H1 (cell line): ENCODE measurements around the gene GPR157. TPM values are rescaled to one million over a fixed set of nuclear protein-coding genes. Genes with fewer than 3 reads are reported as not detected.

Experiments used
- CTCF ChIA-PET: fragments of 300-600 bp; sonication (Branson Sonifier 250); formaldehyde crosslinking; loops from one replicate; lab custom pipeline; 2021; ENCODE audit not compliant: partially characterized antibody; lab: Charles Lee
- POLR2A ChIA-PET: fragments of 300-600 bp; sonication (Branson Sonifier 250); formaldehyde crosslinking; loops from one replicate; lab custom pipeline; 2021; ENCODE audit warnings: inconsistent platforms; ENCODE audit not compliant: partially characterized antibody; lab: Charles Lee
- DNase-seq, 2 experiments: peaks; one replicate each; pipeline versions ENCODE4 v3.0.0 to v3.0.0-alpha.2; 2010 to 2022; ENCODE audit warnings: low spot score in 2 of 2, low read depth in 1 of 2, mixed read lengths in 1 of 2
- FAIRE-seq: peaks from 2 replicates; lab custom pipeline; 2011; peaks lifted over from hg19 to GRCh38; lab: Jason Lieb, UNC
- H2AFZ ChIP-seq: 2 replicates; pipeline ENCODE4 v1.8.1; 2012; ENCODE audit warnings: low read length, inconsistent platforms
- H2AK5ac ChIP-seq: 2 replicates; pipeline ENCODE4 v1.6.1; 2013; ENCODE audit warnings: low read depth, low read length
- H2BK120ac ChIP-seq: replicated peaks from 2 replicates; pipeline ENCODE3; 2013; ENCODE audit warnings: low read depth, low read length, inconsistent platforms
- H2BK12ac ChIP-seq: 2 replicates; pipeline ENCODE4 v1.6.1; 2013; ENCODE audit warnings: low read depth, low read length
- H2BK15ac ChIP-seq: 2 replicates; pipeline ENCODE4 v1.6.1; 2013; ENCODE audit warnings: low read length
- H2BK20ac ChIP-seq: 2 replicates; pipeline ENCODE4 v1.6.1; 2013; ENCODE audit warnings: low read length
- H2BK5ac ChIP-seq: 2 replicates; pipeline ENCODE4 v1.6.1; 2013; ENCODE audit warnings: low read depth, low read length
- H3K14ac ChIP-seq: 2 replicates; pipeline ENCODE4 v1.6.1; 2013; ENCODE audit warnings: inconsistent platforms; ENCODE audit not compliant: insufficient read length
- H3K18ac ChIP-seq: 2 replicates; pipeline ENCODE4 v1.6.1; 2013; ENCODE audit warnings: low read length; ENCODE audit errors: extremely low read depth
- H3K23ac ChIP-seq: 2 replicates; pipeline ENCODE4 v1.6.1; 2013; ENCODE audit warnings: inconsistent platforms; ENCODE audit not compliant: insufficient read length
- H3K23me2 ChIP-seq: 2 replicates; pipeline ENCODE4 v1.6.1; 2013; ENCODE audit warnings: low read depth, low read length
- H3K27ac ChIP-seq: 2 replicates; pipeline ENCODE4 v1.6.1; 2011; ENCODE audit warnings: low read depth, low read length, inconsistent platforms
- H3K27me3 ChIP-seq, 4 experiments: replicated peaks in 1 of 4; 1 replicate in 1 of 4; 2 replicates in 3 of 4; pipeline versions ENCODE4 v1.6.1 to v1.8.1; 2011 to 2013; ENCODE audit warnings: low read length in 3 of 4, mild to moderate bottlenecking in 3 of 4, inconsistent platforms in 2 of 4, mixed read lengths in 2 of 4, moderate library complexity in 1 of 4; ENCODE audit not compliant: control insufficient read depth in 3 of 4, insufficient read depth in 3 of 4; ENCODE audit errors: extremely low read depth in 1 of 4
- H3K36me3 ChIP-seq, 4 experiments: 2 replicates each; pipeline versions ENCODE4 v1.6.1 to v1.8.1; 2011 to 2013; ENCODE audit warnings: mild to moderate bottlenecking in 4 of 4, low read length in 3 of 4, moderate library complexity in 2 of 4, control low read depth in 1 of 4, inconsistent platforms in 1 of 4; ENCODE audit not compliant: insufficient read depth in 4 of 4, control insufficient read depth in 2 of 4
- H3K4ac ChIP-seq: replicated peaks from 2 replicates; pipeline ENCODE3; 2013; ENCODE audit warnings: low read length, low read depth, mixed read lengths, inconsistent platforms; ENCODE audit not compliant: insufficient read length
- H3K4me1 ChIP-seq, 4 experiments: replicated peaks in 1 of 4; 1 replicate in 1 of 4; 2 replicates in 3 of 4; pipeline versions ENCODE4 v1.6.1 to v1.8.1; 2011 to 2013; ENCODE audit warnings: low read length in 3 of 4, inconsistent platforms in 2 of 4, mixed read lengths in 1 of 4; ENCODE audit not compliant: insufficient read depth in 4 of 4, control insufficient read depth in 3 of 4
- H3K4me2 ChIP-seq, 2 experiments: 2 replicates each; pipeline versions ENCODE4 v1.6.1 to v1.8.1; 2011 to 2013; ENCODE audit warnings: low read depth in 2 of 2, low read length in 2 of 2, control low read depth in 1 of 2, inconsistent platforms in 1 of 2, mild to moderate bottlenecking in 1 of 2; ENCODE audit not compliant: insufficient read depth in 1 of 2
- H3K4me3 ChIP-seq, 4 experiments: fragments of 200-600, 300-600 bp in 1 of 4; sonication (generic), shearing (Covaris generic), sonication (Bioruptor Twin) in 1 of 4; 2 replicates each; pipeline versions ENCODE4 v1.5.1 to v1.8.1; 2011 to 2016; ENCODE audit warnings: low read length in 4 of 4, low read depth in 3 of 4, control low read depth in 2 of 4, inconsistent platforms in 2 of 4, mild to moderate bottlenecking in 2 of 4, mixed read lengths in 1 of 4, moderate library complexity in 1 of 4; ENCODE audit not compliant: insufficient read depth in 2 of 4; ENCODE audit errors: extremely low read depth in 1 of 4
- H3K56ac ChIP-seq: replicated peaks from 2 replicates; pipeline ENCODE3; 2013; ENCODE audit warnings: low read depth, mild to moderate bottlenecking, mixed read lengths, low read length, inconsistent platforms; ENCODE audit not compliant: insufficient read length
- H3K79me1 ChIP-seq: 2 replicates; pipeline ENCODE4 v1.6.1; 2013; ENCODE audit warnings: low read depth, low read length, control low read depth
- H3K79me2 ChIP-seq, 2 experiments: 2 replicates each; pipeline versions ENCODE4 v1.6.1 to v1.8.1; 2012 to 2013; ENCODE audit warnings: low read length in 2 of 2, mild to moderate bottlenecking in 2 of 2, inconsistent platforms in 1 of 2; ENCODE audit not compliant: insufficient read depth in 2 of 2, control insufficient read depth in 1 of 2
- H3K9ac ChIP-seq, 4 experiments: replicated peaks in 1 of 4; 1 replicate in 1 of 4; 2 replicates in 3 of 4; pipeline versions ENCODE4 v1.6.1 to v1.8.1; 2011 to 2013; ENCODE audit warnings: low read depth in 3 of 4, low read length in 3 of 4, control low read depth in 2 of 4, mild to moderate bottlenecking in 2 of 4, moderate library complexity in 2 of 4, inconsistent platforms in 1 of 4; ENCODE audit errors: extremely low read depth in 1 of 4
- H3K9me3 ChIP-seq, 2 experiments: 2 replicates each; pipeline versions ENCODE4 v1.6.1 to v1.8.1; 2012 to 2013; ENCODE audit warnings: mild to moderate bottlenecking in 2 of 2, moderate library complexity in 2 of 2, control low read depth in 1 of 2, inconsistent platforms in 1 of 2, low read depth in 1 of 2, low read length in 1 of 2, mixed read lengths in 1 of 2; ENCODE audit not compliant: insufficient read depth in 2 of 2
- H4K20me1 ChIP-seq, 2 experiments: replicated peaks in 1 of 2; 2 replicates each; pipeline versions ENCODE3 to v1.8.1; 2011 to 2013; ENCODE audit warnings: inconsistent platforms in 2 of 2, low read length in 2 of 2, mild to moderate bottlenecking in 1 of 2; ENCODE audit not compliant: insufficient read depth in 2 of 2, control insufficient read depth in 1 of 2
- H4K5ac ChIP-seq: 2 replicates; pipeline ENCODE4 v1.6.1; 2013; ENCODE audit warnings: low read length, low read depth, mixed read lengths, inconsistent platforms; ENCODE audit not compliant: insufficient read length
- H4K8ac ChIP-seq: 2 replicates; pipeline ENCODE4 v1.8.0; 2013; ENCODE audit warnings: mild to moderate bottlenecking, moderate library complexity, low read length, inconsistent platforms; ENCODE audit not compliant: insufficient read depth; ENCODE audit errors: extremely low read depth
- H4K91ac ChIP-seq: replicated peaks from 2 replicates; pipeline ENCODE3; 2013; ENCODE audit warnings: low read length, mixed read lengths, inconsistent platforms; ENCODE audit not compliant: insufficient read length
- CBX5 ChIP-seq: fragments of 300-800, 300-1000 bp; sonication (generic); IDR thresholded peaks from 2 replicates; pipeline ENCODE4 v1.7.1; 2016; ENCODE audit warnings: antibody characterized with exemption, low read length, low read depth
- CHD2 ChIP-seq: IDR thresholded peaks from 2 replicates; pipeline ENCODE4 v1.6.1; 2012; ENCODE audit warnings: low read length, improper control_type of control experiment
- JUN ChIP-seq: IDR thresholded peaks from 2 replicates; pipeline ENCODE4 v1.6.1; 2011; ENCODE audit warnings: low read depth, mild to moderate bottlenecking, improper control_type of control experiment, low read length
- POLR2A ChIP-seq, 2 experiments: IDR thresholded peaks; 1 replicate in 1 of 2; 2 replicates in 1 of 2; pipeline ENCODE4 v1.6.1; 2011; ENCODE audit warnings: low read depth in 2 of 2, low read length in 2 of 2, mild to moderate bottlenecking in 2 of 2; ENCODE audit errors: control extremely low read depth in 1 of 2
- POLR2AphosphoS5 ChIP-seq: IDR thresholded peaks from 2 replicates; pipeline ENCODE4 v1.6.1; 2011; ENCODE audit warnings: low read depth, low read length
- RNF2 ChIP-seq: fragments of 200-900, 300-1000 bp; sonication (generic); IDR thresholded peaks from 2 replicates; pipeline ENCODE4 v1.7.1; 2016; ENCODE audit warnings: borderline replicate concordance, low read depth, mild to moderate bottlenecking, antibody characterized with exemption, low read length; ENCODE audit not compliant: poor library complexity, severe bottlenecking; ENCODE audit errors: missing control alignments
- SIN3A ChIP-seq, 2 experiments: IDR thresholded peaks in 1 of 2; conservative IDR thresholded peaks in 1 of 2; 2 replicates each; pipeline ENCODE4 v1.6.1; 2011 to 2012; ENCODE audit warnings: low read length in 2 of 2, improper control_type of control experiment in 1 of 2, low read depth in 1 of 2, mild to moderate bottlenecking in 1 of 2
- SRF ChIP-seq: IDR thresholded peaks from 2 replicates; pipeline ENCODE4 v1.6.1; 2011; ENCODE audit warnings: mild to moderate bottlenecking, low read depth, low read length, moderate library complexity
- USF2 ChIP-seq: IDR thresholded peaks from 2 replicates; pipeline ENCODE4 v1.6.1; 2011; ENCODE audit warnings: low read length, improper control_type of control experiment
- YY1 ChIP-seq: IDR thresholded peaks from 2 replicates; pipeline ENCODE4 v1.6.1; 2011; ENCODE audit warnings: low read depth, mild to moderate bottlenecking, low read length
- ZNF274 ChIP-seq: IDR thresholded peaks from 2 replicates; pipeline ENCODE4 v1.7.0; 2012; ENCODE audit warnings: low read length, borderline replicate concordance; ENCODE audit errors: extremely low read depth
- WGBS, 2 experiments: shearing (Covaris generic) in 1 of 2; methylation state at CpG; one replicate each; pipeline versions ENCODE4 v1.1.6 to v1.1.7; 2013 to 2015; ENCODE audit warnings: low lambda C conversion rate in 2 of 2, mixed read lengths in 2 of 2, inconsistent platforms in 1 of 2, low coverage in 1 of 2, missing lambda C conversion rate in 1 of 2; ENCODE audit not compliant: insufficient replicate concordance in 2 of 2, insufficient coverage in 1 of 2, insufficient read length in 1 of 2; ENCODE audit errors: extremely low coverage in 1 of 2, missing lambda C conversion rate in 1 of 2; 5-methylcytosine and 5-hydroxymethylcytosine counted together
- polyA plus RNA-seq, 7 experiments: library from polyadenylated mRNA; depleted of rRNA in 3 of 7; stranded (reverse) in 5 of 7; unstranded in 2 of 7; fragments of >200 nt in 5 of 7; fragments of 200-250 nt in 2 of 7; gene quantifications; 1 replicate in 5 of 7; 2 replicates in 1 of 7; 4 replicates in 1 of 7; pipeline versions ENCODE4 v1.2.1 to v1.2.3, GENCODE V29; 2011 to 2013; ENCODE audit warnings: missing spikeins in 2 of 7, mixed read lengths in 2 of 7
- total RNA-seq: library from RNA; stranded (reverse); fragmentation: NEBNext Ultra II Directional; extraction: Animal tissue kit (Norgen Biotek cat#: 25700); gene quantifications from 2 replicates; pipeline ENCODE4 v1.2.1, GENCODE V29; 2021

The GPR157 gene
- total and polyA plus RNA-seq, 2 of the 8 experiments (the other 6 are each of a cell fraction or from before 2014, with no cell fraction given): 1.0 to 11.0 TPM

GRCh38 chr1:9078015-9078751 is 50.7 kb downstream of the GPR157 start:
- no peak overlapping the region for H2BK120ac ChIP-seq
- no peak overlapping the region for H2AFZ ChIP-seq
- no peaks in the 10 kb centered on the region for H3K9me3 ChIP-seq
- FAIRE-seq (no peak), DNase-seq (no peak)
- H3K27me3 ChIP-seq: no peaks in the 10 kb centered on the region
- no peaks in the 10 kb centered on the region for H3K79me1 ChIP-seq
- TF ChIP-seq CHD2 (no peak), YY1 (0 out of 2 replicates have a peak, but pooled peaks have one; percentile 16), SIN3A (conservative IDR thresholded peaks at IDR 0.05 in 1 of 2, IDR thresholded peaks at IDR 0.05 in 1 of 2; ENCODE audit: low read depth in 1 of 2, low read length in 2 of 2) (no peak), JUN (no peak), RNF2 (no peak), POLR2AphosphoS5 (no peak), USF2 (no peak), ZNF274 (no peak), CBX5 (no peak), POLR2A (IDR thresholded peaks at IDR 0.05; ENCODE audit: control extremely low read depth in 1 of 2, low read depth in 2 of 2, low read length in 2 of 2) (no peak), SRF (peak; percentile 61; the same call in 1 of the 2 replicates)
- no peak overlapping the region for H3K27ac ChIP-seq
- no peaks in the 10 kb centered on the region for H3K36me3 ChIP-seq
- H3K9ac ChIP-seq: no peak overlapping the region
- H3K14ac ChIP-seq: no peak overlapping the region
- no peak overlapping the region for H3K18ac ChIP-seq
- H2BK20ac ChIP-seq: no peak overlapping the region
- no peaks in the 10 kb centered on the region for H3K79me2 ChIP-seq
- POLR2A ChIA-PET: no interaction called here
- no peak overlapping the region for H3K4me2 ChIP-seq
- H3K4ac ChIP-seq: no peak overlapping the region
- H2BK5ac ChIP-seq: no peak overlapping the region
- no peak overlapping the region for H3K56ac ChIP-seq
- no peaks in the 10 kb centered on the region for H3K4me1 ChIP-seq
- H3K23ac ChIP-seq: no peak overlapping the region
- no peak overlapping the region for H2BK12ac ChIP-seq
- H3K4me3 ChIP-seq: no peak overlapping the region
- H4K91ac ChIP-seq: no peak overlapping the region
- no peak overlapping the region for H2BK15ac ChIP-seq
- H4K20me1 ChIP-seq: no peaks in the 10 kb centered on the region
- CTCF ChIA-PET: no interaction called here
- H4K8ac ChIP-seq: no peak overlapping the region
- H3K23me2 ChIP-seq: no peaks in the 10 kb centered on the region
- WGBS, 2 experiments: 90% methylated on average over 9 of the region's 9 CpGs; no CpG with 5 or more reads in 1 of the 2 experiments
- H4K5ac ChIP-seq: no peak overlapping the region
- no peak overlapping the region for H2AK5ac ChIP-seq
